Body of pancreas (tissue), 4 donors: ENCODE results near the gene CARS2.

ENCODE experiments used
- POLR2A ChIP-seq, 3 donors: fragments of 450-650 bp; IDR thresholded peaks; one replicate each; pipeline ENCODE4 v1.6.1; 2016; ENCODE audit warnings: antibody characterized with exemption in 3 of 3, mild to moderate bottlenecking in 2 of 3
- TF ChIP-seq, protein P1 (sequence below), 7 experiments: fragments of 450-650 bp in 4 of 7; fragments of 200-600 bp in 3 of 7; sonication (generic) in 3 of 7; IDR thresholded peaks; one replicate each; pipeline ENCODE4 v1.5.1; 2016 to 2019; ENCODE audit warnings: antibody characterized with exemption in 7 of 7

DNA sequence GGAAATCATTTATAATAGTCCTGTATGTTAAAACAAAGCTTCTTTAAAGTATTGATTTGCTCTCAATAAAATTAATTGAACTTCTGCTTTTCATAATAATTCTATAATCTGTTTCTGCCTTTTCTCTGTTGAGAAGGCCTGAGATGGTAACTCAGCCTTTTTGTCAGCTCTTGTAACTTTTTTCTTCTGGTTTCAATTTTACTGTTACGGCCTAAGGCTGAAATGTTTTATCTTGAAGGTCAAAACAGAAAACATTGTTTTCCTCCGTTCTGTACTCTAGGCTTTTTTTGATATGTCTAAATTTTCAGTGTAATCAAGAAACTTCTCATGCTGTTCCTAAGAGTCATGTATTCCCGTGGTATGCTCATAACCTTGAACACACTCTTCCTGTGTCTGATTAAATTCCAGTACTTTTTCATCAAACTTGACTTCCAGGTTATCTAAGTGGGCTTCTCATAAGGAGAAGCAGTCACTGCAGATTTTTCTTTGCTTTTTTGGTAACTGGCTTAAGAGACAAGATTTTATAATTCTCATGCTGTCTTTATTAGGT is 98.2 kb downstream of the CARS2 start:
- no peak for TF ChIP-seq POLR2A (IDR thresholded peaks at IDR 0.05)
- TF ChIP-seq, protein P1, sequence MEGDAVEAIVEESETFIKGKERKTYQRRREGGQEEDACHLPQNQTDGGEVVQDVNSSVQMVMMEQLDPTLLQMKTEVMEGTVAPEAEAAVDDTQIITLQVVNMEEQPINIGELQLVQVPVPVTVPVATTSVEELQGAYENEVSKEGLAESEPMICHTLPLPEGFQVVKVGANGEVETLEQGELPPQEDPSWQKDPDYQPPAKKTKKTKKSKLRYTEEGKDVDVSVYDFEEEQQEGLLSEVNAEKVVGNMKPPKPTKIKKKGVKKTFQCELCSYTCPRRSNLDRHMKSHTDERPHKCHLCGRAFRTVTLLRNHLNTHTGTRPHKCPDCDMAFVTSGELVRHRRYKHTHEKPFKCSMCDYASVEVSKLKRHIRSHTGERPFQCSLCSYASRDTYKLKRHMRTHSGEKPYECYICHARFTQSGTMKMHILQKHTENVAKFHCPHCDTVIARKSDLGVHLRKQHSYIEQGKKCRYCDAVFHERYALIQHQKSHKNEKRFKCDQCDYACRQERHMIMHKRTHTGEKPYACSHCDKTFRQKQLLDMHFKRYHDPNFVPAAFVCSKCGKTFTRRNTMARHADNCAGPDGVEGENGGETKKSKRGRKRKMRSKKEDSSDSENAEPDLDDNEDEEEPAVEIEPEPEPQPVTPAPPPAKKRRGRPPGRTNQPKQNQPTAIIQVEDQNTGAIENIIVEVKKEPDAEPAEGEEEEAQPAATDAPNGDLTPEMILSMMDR (IDR thresholded peaks at IDR 0.05): no peak
